SK-N-SH (cell line): ENCODE results near the gene CNTLN. TPM values are rescaled to one million over a fixed set of nuclear protein-coding genes. Genes with fewer than 3 reads are reported as not detected.
A peak's percentile ranks its signal among the peaks of the same experiment; 100 is the strongest.
"Not testable (repeated sequence)": the region's sequence is repeated elsewhere in the genome, so short reads cannot be mapped to it uniquely, and the experiment has no call there.

Source experiments
- CTCF ChIA-PET: fragments of 300-600, 350-600 bp; formaldehyde crosslinking; extraction: SDS; loops from one replicate; lab custom pipeline; 2021; lab: Yijun Ruan, JAX
- POLR2A ChIA-PET: fragments of 350-600 bp; sonication (Branson Sonifier 250); formaldehyde crosslinking; extraction: SDS; loops from one replicate; lab custom pipeline; 2020; ENCODE audit warnings: antibody characterized with exemption, inconsistent platforms; lab: Yijun Ruan, JAX
- DNase-seq: peaks from one replicate; pipeline ENCODE4 v3.0.0; 2012
- H2AFZ ChIP-seq: fragments of 200-600 bp; sonication (generic); 2 replicates; pipeline ENCODE4 v1.8.1; 2016; ENCODE audit warnings: antibody characterized with exemption, mild to moderate bottlenecking, low read depth
- H3F3A ChIP-seq: fragments of 200-600 bp; sonication (generic); replicated peaks from 2 replicates; pipeline ENCODE3; 2016; ENCODE audit warnings: antibody characterized with exemption, mild to moderate bottlenecking; ENCODE audit not compliant: insufficient read depth
- H3K27ac ChIP-seq, 2 experiments: fragments of 200-500 bp in 1 of 2; fragments of 200-600 bp in 1 of 2; sonication (Bioruptor generic) in 1 of 2; sonication (generic), shearing (Covaris generic) in 1 of 2; 2 replicates each; pipeline versions ENCODE4 v1.5.1 to v1.6.1; 2014 to 2016; ENCODE audit warnings: low read depth in 2 of 2, inconsistent platforms in 1 of 2, low read length in 1 of 2, mild to moderate bottlenecking in 1 of 2, mixed read lengths in 1 of 2
- H3K27me3 ChIP-seq: fragments of 200-600 bp; sonication (generic), shearing (Covaris generic); 2 replicates; pipeline ENCODE4 v1.6.1; 2016; ENCODE audit warnings: mixed run types; ENCODE audit not compliant: insufficient read depth
- H3K36me3 ChIP-seq, 2 experiments: fragments of 200-500 bp in 1 of 2; fragments of 200-600 bp in 1 of 2; sonication (Bioruptor generic) in 1 of 2; sonication (generic) in 1 of 2; replicated peaks in 1 of 2; 2 replicates each; pipeline versions ENCODE3 to v1.5.1; 2014 to 2016; ENCODE audit warnings: low read length in 1 of 2, mild to moderate bottlenecking in 1 of 2; ENCODE audit not compliant: insufficient read depth in 2 of 2, control insufficient read depth in 1 of 2
- H3K4me1 ChIP-seq, 2 experiments: fragments of 200-500 bp in 1 of 2; fragments of 200-600 bp in 1 of 2; sonication (Bioruptor generic) in 1 of 2; sonication (generic), shearing (Covaris generic) in 1 of 2; 2 replicates each; pipeline versions ENCODE4 v1.5.1 to v1.6.1; 2014 to 2016; ENCODE audit warnings: low read depth in 1 of 2, low read length in 1 of 2, mixed run types in 1 of 2; ENCODE audit not compliant: insufficient read depth in 2 of 2, control insufficient read depth in 1 of 2
- H3K4me2 ChIP-seq: fragments of 200-600 bp; sonication (generic), shearing (Covaris generic); 2 replicates; pipeline ENCODE4 v1.6.1; 2017; ENCODE audit warnings: mixed run types
- H3K4me3 ChIP-seq, 2 experiments: fragments of 200-500 bp in 1 of 2; fragments of 200-600 bp in 1 of 2; sonication (Bioruptor generic) in 1 of 2; sonication (generic), shearing (Covaris generic) in 1 of 2; 2 replicates each; pipeline versions ENCODE4 v1.5.1 to v1.8.1; 2014 to 2016; ENCODE audit warnings: low read depth in 2 of 2, inconsistent platforms in 1 of 2, low read length in 1 of 2, mild to moderate bottlenecking in 1 of 2, mixed read lengths in 1 of 2, moderate library complexity in 1 of 2
- H3K79me2 ChIP-seq: fragments of 200-600 bp; sonication (generic); 2 replicates; pipeline ENCODE4 v1.8.1; 2017; ENCODE audit warnings: mild to moderate bottlenecking; ENCODE audit not compliant: insufficient read depth
- H3K9ac ChIP-seq: fragments of 200-600 bp; sonication (generic); 2 replicates; pipeline ENCODE4 v1.6.1; 2017; ENCODE audit warnings: mixed run types
- H3K9me2 ChIP-seq: fragments of 200-600 bp; sonication (generic); 2 replicates; pipeline ENCODE4 v1.6.1; 2017; ENCODE audit warnings: mixed run types
- H3K9me3 ChIP-seq: fragments of 200-600 bp; sonication (generic); 2 replicates; pipeline ENCODE4 v1.6.1; 2017; ENCODE audit warnings: mixed run types, mild to moderate bottlenecking, moderate library complexity
- H4K20me1 ChIP-seq: fragments of 200-600 bp; sonication (generic); 2 replicates; pipeline ENCODE4 v1.6.1; 2017; ENCODE audit warnings: mild to moderate bottlenecking, mixed run types; ENCODE audit not compliant: insufficient read depth
- CHD2 ChIP-seq: fragments of 150-350 bp; IDR thresholded peaks from 2 replicates; pipeline ENCODE4 v1.6.1; 2018; ENCODE audit warnings: low read length; ENCODE audit not compliant: partially characterized antibody
- FOXM1 ChIP-seq: IDR thresholded peaks from 2 replicates; pipeline ENCODE4 v1.4.0; 2012; ENCODE audit warnings: low read depth, mild to moderate bottlenecking
- MAX ChIP-seq: IDR thresholded peaks from 2 replicates; pipeline ENCODE4 v1.4.0; 2012; ENCODE audit warnings: low read depth
- RAD21 ChIP-seq: IDR thresholded peaks from 2 replicates; pipeline ENCODE4 v1.6.1; 2012; ENCODE audit warnings: mild to moderate bottlenecking, low read length
- RXRA ChIP-seq: IDR thresholded peaks from 2 replicates; pipeline ENCODE4 v1.4.0; 2012; ENCODE audit warnings: low read depth, mild to moderate bottlenecking, borderline replicate concordance
- ZBTB33 ChIP-seq: IDR thresholded peaks from 2 replicates; pipeline ENCODE4 v1.4.0; 2012; ENCODE audit warnings: low read depth, borderline replicate concordance
- WGBS: methylation state at CpG from one replicate; pipeline ENCODE4 v1.1.6; 2017; ENCODE audit warnings: low lambda C conversion rate; 5-methylcytosine and 5-hydroxymethylcytosine counted together
- polyA plus RNA-seq, 3 experiments: library from polyadenylated mRNA; depleted of rRNA; stranded (reverse); fragments of >200 nt; gene quantifications; 2 replicates each; pipeline ENCODE4 v1.2.3, GENCODE V29; 2012
- TF ChIP-seq, protein P1 (sequence below): fragments of 200-600 bp; sonication (generic); IDR thresholded peaks from 2 replicates; pipeline ENCODE4 v1.6.1; 2017; ENCODE audit warnings: antibody characterized with exemption, mild to moderate bottlenecking, moderate library complexity

The CNTLN gene
- polyA plus RNA-seq, 1 of the 3 experiments (the other 2 are of a cell fraction), result 2.5 TPM

GRCh38 chr9:17521100-17521855 lies 386.4 kb downstream of the CNTLN start:
- POLR2A ChIA-PET, result no interaction called here
- no peaks in the 10 kb centered on the region for H3K9me2 ChIP-seq
- no peaks in the 10 kb centered on the region for H3K36me3 ChIP-seq
- H3F3A ChIP-seq, result no peaks in the 10 kb centered on the region
- H3K4me3 ChIP-seq, result no peak overlapping the region
- H3K27me3 ChIP-seq, result no peaks in the 10 kb centered on the region
- H2AFZ ChIP-seq, result no peak overlapping the region
- H3K4me1 ChIP-seq, result no peaks in the 10 kb centered on the region
- TF ChIP-seq RAD21 (peak; percentile 8; the same call in 1 of the 2 replicates), RXRA (no peak)
- CTCF ChIA-PET, result interaction anchor here (0.8 to 1.8 kb wide), 6 partner anchors 9 to 286 kb away, joined by 3 to 6 read pairs (median 5); no protein-coding TSS in a partner anchor
- no peaks in the 10 kb centered on the region for H3K79me2 ChIP-seq
- WGBS, result 36% methylated on average over 3 of the region's 3 CpGs
- no peak overlapping the region for H3K9ac ChIP-seq
- H3K4me2 ChIP-seq, result no peak overlapping the region
- H3K9me3 ChIP-seq, result no peaks in the 10 kb centered on the region
- no peak overlapping the region for H3K27ac ChIP-seq
- no peaks in the 10 kb centered on the region for H4K20me1 ChIP-seq
- DNase-seq, result no peak

DNA sequence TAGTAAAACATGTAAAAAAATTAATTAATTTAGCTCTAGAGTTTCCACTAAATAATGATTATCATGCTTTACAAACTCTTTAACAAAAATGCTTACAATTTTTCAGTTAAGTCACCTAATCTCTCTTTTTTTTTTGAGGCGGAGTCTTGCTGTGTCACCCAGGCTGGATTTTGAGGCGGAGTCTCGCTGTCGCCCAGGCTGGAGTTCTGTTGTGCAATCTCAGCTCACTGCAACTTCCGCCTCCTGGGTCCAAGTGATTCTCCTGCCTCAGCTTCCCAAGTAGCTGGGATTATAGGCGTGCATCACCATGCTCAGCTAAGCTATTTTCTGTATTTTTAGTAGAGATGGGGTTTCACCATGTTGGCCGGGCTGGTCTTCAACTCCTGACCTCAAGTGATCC lies 391.9 kb downstream of the CNTLN start:
- H3K79me2 ChIP-seq, H3K36me3 ChIP-seq, H4K20me1 ChIP-seq, DNase-seq, POLR2A ChIA-PET, H3K27ac ChIP-seq, H3F3A ChIP-seq, H3K4me3 ChIP-seq, H3K27me3 ChIP-seq, H2AFZ ChIP-seq, H3K4me1 ChIP-seq, H3K9me2 ChIP-seq, H3K9me3 ChIP-seq, H3K4me2 ChIP-seq, H3K9ac ChIP-seq: not testable (repeated sequence)
- CTCF ChIA-PET, result interaction anchor here (0.6 to 2.2 kb wide), 5 partner anchors 20 to 687 kb away, joined by 3 to 10 read pairs (median 3); no protein-coding TSS in a partner anchor
- 76% methylated on average over 7 of the region's 7 CpGs for WGBS

DNA sequence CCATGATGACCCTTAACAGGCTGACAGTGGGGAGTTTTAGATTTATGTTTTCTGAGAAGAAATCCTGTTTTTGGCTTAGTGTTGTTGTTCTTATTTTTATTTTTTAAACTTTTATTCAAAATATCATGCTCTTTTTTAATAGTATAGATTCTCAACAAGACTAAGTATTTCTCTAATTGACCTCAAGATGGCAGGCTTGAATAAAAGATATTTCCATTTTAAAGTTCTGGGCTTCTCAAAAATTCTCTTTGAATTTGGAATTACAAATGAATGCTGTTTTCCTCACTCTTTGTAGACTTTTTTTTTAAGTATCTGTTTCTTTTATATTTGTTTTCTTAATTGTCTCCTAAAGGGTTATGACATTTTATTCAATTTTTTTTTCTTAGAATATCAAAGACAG lies 394.0 kb downstream of the CNTLN start:
- TF ChIP-seq FOXM1, result no peak
- TF ChIP-seq, protein P1, sequence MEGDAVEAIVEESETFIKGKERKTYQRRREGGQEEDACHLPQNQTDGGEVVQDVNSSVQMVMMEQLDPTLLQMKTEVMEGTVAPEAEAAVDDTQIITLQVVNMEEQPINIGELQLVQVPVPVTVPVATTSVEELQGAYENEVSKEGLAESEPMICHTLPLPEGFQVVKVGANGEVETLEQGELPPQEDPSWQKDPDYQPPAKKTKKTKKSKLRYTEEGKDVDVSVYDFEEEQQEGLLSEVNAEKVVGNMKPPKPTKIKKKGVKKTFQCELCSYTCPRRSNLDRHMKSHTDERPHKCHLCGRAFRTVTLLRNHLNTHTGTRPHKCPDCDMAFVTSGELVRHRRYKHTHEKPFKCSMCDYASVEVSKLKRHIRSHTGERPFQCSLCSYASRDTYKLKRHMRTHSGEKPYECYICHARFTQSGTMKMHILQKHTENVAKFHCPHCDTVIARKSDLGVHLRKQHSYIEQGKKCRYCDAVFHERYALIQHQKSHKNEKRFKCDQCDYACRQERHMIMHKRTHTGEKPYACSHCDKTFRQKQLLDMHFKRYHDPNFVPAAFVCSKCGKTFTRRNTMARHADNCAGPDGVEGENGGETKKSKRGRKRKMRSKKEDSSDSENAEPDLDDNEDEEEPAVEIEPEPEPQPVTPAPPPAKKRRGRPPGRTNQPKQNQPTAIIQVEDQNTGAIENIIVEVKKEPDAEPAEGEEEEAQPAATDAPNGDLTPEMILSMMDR, result peak; percentile 59
- peak; percentile 53; the same call in 1 of the 2 replicates for TF ChIP-seq RAD21
- no peak for TF ChIP-seq MAX
- no peak for TF ChIP-seq ZBTB33
- no peak for TF ChIP-seq CHD2
- no peak for TF ChIP-seq RXRA
- POLR2A ChIA-PET, result no interaction called here
- Histone ChIP-seq H3K4me3 (no peak overlapping the region), H2AFZ (no peak overlapping the region), H3K79me2 (no peaks in the 10 kb centered on the region), H4K20me1 (no peaks in the 10 kb centered on the region), H3K9me2 (no peaks in the 10 kb centered on the region), H3K4me1 (no peaks in the 10 kb centered on the region), H3K36me3 (no peaks in the 10 kb centered on the region), H3K27ac (no peak overlapping the region), H3K9ac (no peak overlapping the region), H3F3A (no peaks in the 10 kb centered on the region), H3K4me2 (no peak overlapping the region), H3K9me3 (no peaks in the 10 kb centered on the region), H3K27me3 (no peaks in the 10 kb centered on the region)
- no peak for DNase-seq
- CTCF ChIA-PET, result interaction anchor here (1.1 to 1.8 kb wide), 3 partner anchors 20 to 682 kb away, joined by 3 to 5 read pairs (median 3); no protein-coding TSS in a partner anchor
